Gastroesophageal sphincter (tissue), 2 donors: Measurements from ENCODE around the gene LTBP2.

Experiments
- POLR2A ChIP-seq, 2 donors: fragments of 450-650 bp; IDR thresholded peaks; one replicate each; pipeline ENCODE4 v1.6.1; 2017; ENCODE audit warnings: antibody characterized with exemption in 2 of 2, mild to moderate bottlenecking in 2 of 2, moderate library complexity in 1 of 2
- POLR2AphosphoS5 ChIP-seq: sonication (generic); formaldehyde crosslinking; IDR thresholded peaks from one replicate; pipeline ENCODE4 v1.6.1; 2017; ENCODE audit warnings: antibody characterized with exemption

DNA sequence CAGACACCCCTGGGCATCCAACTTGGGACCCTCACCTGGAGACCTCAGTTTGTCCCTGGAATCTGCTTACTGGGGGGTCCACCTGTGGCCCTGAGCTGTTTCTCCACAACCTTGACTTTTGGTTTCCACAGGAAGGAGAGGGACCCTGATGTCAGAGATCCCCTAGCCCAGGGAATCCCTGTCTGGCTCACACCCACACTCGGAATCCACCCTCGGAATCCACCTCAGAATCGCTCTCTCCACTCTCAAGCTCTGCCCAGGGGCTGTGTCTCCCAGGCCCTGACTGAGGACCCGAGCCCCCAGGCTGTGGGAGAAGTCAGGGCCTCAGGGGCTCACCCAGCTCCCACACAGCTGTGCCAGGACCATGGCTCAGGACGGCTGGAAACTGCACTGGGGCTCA, 17.4 kb downstream of the LTBP2 start:
- TF ChIP-seq POLR2A (IDR thresholded peaks at IDR 0.05) (no peak), POLR2AphosphoS5 (no peak)
